ENCODE results near the gene PREP.
"Not testable (repeated sequence)": the region's sequence is repeated elsewhere in the genome, so short reads cannot be mapped to it uniquely, and the experiment has no call there.

PREP gene

DNA sequence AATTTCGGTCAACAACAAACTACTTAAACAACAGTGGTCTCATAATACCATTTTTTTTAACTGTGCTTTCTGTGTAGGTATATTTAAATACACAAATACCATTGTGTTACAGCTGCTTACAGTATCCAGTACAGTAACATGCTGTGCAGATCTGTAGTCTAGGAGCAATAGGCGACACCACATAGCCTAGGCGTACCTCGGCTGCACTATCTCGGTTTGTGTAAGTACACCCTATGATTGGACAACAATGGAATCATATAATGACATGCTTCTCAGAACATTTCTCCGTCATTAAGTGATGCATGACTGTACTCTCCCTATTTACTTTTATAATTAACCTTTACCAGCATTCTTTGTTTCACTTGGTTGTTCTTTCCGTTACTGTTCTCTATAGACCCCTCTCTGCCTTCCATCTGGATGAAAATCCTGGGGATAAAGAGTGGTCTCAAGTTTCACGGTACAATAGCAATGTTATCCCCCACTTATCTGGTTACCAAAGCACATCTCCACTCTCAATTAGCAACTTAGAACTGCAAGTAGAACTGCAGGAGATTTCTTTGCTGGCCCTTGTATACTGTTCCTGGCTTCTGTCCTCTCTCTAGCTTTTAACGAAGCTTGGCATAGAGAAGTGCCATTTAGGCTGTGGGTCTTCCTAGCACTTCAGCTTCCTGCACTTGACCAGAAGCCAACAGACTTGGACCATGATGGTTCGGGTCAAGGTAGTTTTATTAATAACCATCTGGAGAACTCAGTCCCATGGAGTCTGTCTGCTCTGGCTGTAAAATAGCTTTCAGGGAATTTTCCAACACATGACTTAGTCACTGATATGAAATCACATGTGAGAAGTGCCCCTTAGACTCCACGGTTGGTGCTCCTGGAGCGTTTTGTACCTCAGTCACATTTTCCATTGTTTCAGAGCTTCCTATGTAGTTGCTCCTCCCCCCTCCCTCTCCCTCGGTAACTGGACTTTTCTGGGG lies 142.7 kb downstream of the PREP start:
- DNase-seq: no peak

GRCh38 chr6:105258816-105259215 lies 144.1 kb downstream of the PREP start:
- no peak for DNase-seq

DNA sequence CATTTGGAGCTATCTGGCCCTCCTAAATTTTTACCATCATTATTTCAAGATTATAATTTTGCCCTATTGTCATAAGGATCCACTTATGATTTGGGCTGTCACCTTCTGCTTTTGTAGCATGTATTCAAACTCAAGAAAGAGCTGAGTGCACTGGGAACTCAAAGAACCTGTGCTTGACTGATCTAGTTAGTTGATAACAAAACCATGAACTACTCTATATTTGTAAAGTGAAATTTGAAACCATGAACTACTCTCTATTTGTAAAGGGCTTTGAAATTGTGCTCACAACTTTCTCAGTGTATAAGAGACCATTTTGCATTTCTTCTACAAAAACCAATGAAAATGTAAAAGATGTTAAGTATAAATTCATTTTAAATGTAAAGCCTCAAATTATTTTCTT lies 145.5 kb downstream of the PREP start:
- no peak for DNase-seq

DNA sequence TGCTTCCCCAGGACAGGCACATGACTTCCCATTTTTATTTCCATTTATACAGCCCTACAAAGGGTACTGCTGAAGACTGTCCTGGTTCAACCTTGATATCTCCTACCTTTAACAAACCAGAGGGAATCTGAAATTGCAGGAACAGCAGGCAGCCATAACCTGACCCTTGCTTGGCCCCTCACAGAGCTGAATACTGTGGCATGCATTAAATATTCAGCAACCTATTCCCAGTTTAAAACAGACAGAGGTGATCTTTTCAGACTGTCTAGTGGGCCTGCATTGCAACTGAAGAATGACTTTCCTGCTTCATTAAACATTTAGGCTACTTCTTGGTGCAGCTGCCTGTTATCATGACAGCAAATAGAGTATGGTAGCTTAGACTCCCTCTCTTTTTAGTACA lies 146.3 kb downstream of the PREP start:
- no peak for DNase-seq

DNA sequence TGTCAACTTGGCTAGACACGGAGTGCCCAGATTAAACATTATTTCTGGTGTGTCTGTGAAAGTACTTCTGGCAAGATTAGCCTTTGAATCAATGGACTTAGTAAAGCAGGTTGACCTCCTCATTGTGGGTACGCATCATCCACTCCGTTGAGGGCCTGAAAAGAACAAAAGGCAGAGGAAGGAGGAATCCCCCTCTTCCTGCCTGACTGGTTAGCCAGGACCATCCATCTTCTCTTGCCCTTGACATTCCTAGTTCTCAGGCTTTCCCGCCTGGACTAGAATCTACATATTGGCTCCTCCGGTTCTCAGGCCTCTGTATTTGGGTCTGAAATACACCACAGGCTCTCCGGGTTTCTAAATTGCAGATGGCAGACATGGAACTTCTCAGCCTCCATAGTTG lies 149.1 kb downstream of the PREP start:
- DNase-seq: no peak

GRCh38 chr6:105251689-105252088 lies 151.2 kb downstream of the PREP start:
- DNase-seq: no peak

DNA sequence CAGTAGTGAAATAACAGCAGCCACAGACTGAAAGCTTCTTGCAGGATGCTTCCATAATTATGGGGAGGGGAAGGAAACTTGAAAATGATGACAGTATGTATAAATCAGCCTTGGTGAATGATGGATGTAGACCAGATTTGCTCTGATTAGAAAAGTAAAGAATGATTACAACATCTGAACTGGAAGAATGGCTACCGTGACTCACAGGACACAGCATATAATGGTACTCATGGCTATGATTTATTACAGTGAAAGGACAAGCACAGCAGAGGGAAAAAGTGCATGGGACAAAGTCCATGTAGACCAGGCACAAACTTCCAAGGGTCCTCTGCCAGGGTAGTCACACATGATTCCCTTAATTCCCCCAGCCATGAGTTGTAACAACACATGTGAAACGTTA lies 152.3 kb downstream of the PREP start:
- DNase-seq: no peak

- DNase-seq: no peak
Measured at GRCh38 chr6:105243487-105243886, 159.4 kb downstream of the PREP start.

GRCh38 chr6:105235155-105235554 lies 167.7 kb downstream of the PREP start:
- DNase-seq: no peak

- not testable (repeated sequence) for DNase-seq
Measured at GRCh38 chr6:105231771-105232170, 171.1 kb downstream of the PREP start.
